ENCODE results near the gene TAGLN.

DNA sequence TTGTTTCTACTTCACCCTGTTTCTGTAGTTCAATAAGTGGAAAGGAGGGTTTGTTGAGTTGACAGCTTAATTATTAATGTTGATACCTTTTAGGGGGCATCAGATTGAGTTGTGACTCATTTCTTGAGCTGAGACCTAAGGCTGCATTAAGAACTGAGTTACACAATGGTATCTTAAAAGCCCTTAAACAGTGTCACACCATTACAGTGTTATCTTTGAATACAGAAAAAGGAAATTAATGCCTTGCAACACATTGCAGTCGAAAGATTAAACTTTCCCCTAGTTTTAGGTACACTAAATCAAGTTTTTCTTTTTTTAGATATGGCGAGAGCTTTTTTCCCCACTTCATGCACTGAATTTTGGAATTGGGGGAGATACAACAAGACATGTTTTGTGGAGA, 38.3 kb upstream of the TAGLN start:
- TF ChIP-seq, protein P1, sequence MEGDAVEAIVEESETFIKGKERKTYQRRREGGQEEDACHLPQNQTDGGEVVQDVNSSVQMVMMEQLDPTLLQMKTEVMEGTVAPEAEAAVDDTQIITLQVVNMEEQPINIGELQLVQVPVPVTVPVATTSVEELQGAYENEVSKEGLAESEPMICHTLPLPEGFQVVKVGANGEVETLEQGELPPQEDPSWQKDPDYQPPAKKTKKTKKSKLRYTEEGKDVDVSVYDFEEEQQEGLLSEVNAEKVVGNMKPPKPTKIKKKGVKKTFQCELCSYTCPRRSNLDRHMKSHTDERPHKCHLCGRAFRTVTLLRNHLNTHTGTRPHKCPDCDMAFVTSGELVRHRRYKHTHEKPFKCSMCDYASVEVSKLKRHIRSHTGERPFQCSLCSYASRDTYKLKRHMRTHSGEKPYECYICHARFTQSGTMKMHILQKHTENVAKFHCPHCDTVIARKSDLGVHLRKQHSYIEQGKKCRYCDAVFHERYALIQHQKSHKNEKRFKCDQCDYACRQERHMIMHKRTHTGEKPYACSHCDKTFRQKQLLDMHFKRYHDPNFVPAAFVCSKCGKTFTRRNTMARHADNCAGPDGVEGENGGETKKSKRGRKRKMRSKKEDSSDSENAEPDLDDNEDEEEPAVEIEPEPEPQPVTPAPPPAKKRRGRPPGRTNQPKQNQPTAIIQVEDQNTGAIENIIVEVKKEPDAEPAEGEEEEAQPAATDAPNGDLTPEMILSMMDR (IDR thresholded peaks at IDR 0.05): no peak
- TF ChIP-seq POLR2A (IDR thresholded peaks at IDR 0.05): no peak

All from right lobe of liver (tissue), 4 donors.